Measurements from ENCODE around the gene FMNL2.

GRCh38 chr2:152609154-152609553 lies 274.2 kb downstream of the FMNL2 start:
- TF ChIP-seq POLR2A (IDR thresholded peaks at IDR 0.05; ENCODE audit: low read depth, low read length) (no peak), POLR2AphosphoS5 (IDR thresholded peaks at IDR 0.05; ENCODE audit: low read depth, low read length) (no peak)
